Thyroid gland (tissue), 4 donors: ENCODE data around the gene FYN.

ENCODE experiments used
- POLR2A ChIP-seq, 2 donors: fragments of 450-650 bp; IDR thresholded peaks; one replicate each; pipeline ENCODE4 v1.6.1; 2017; ENCODE audit warnings: antibody characterized with exemption in 2 of 2, mild to moderate bottlenecking in 2 of 2, moderate library complexity in 1 of 2
- TF ChIP-seq, protein P1 (sequence below), 6 experiments: fragments of 200-600 bp in 3 of 6; fragments of 450-650 bp in 3 of 6; sonication (generic) in 3 of 6; IDR thresholded peaks; one replicate each; pipeline ENCODE4 v1.5.1; 2016 to 2019; ENCODE audit warnings: antibody characterized with exemption in 6 of 6, mild to moderate bottlenecking in 2 of 6, inconsistent platforms in 1 of 6, moderate library complexity in 1 of 6

GRCh38 chr6:111660531-111660930, 212.7 kb downstream of the FYN start:
- TF ChIP-seq, protein P1, sequence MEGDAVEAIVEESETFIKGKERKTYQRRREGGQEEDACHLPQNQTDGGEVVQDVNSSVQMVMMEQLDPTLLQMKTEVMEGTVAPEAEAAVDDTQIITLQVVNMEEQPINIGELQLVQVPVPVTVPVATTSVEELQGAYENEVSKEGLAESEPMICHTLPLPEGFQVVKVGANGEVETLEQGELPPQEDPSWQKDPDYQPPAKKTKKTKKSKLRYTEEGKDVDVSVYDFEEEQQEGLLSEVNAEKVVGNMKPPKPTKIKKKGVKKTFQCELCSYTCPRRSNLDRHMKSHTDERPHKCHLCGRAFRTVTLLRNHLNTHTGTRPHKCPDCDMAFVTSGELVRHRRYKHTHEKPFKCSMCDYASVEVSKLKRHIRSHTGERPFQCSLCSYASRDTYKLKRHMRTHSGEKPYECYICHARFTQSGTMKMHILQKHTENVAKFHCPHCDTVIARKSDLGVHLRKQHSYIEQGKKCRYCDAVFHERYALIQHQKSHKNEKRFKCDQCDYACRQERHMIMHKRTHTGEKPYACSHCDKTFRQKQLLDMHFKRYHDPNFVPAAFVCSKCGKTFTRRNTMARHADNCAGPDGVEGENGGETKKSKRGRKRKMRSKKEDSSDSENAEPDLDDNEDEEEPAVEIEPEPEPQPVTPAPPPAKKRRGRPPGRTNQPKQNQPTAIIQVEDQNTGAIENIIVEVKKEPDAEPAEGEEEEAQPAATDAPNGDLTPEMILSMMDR (IDR thresholded peaks at IDR 0.05), result no peak
- TF ChIP-seq POLR2A (IDR thresholded peaks at IDR 0.05), result no peak
